HG03378 (cell line): ENCODE data around the gene ZNF483.
"Not testable (repeated sequence)": the region's sequence is repeated elsewhere in the genome, so short reads cannot be mapped to it uniquely, and the experiment has no call there.

Source experiments
- ATAC-seq: cut with Tn5 transposase; IDR thresholded peaks from one replicate; pipeline ENCODE4 v1.9.1; 2021; ENCODE audit warnings: mild to moderate bottlenecking, moderate library complexity; ENCODE audit not compliant: unreplicated experiment

The ZNF483 gene

GRCh38 chr9:111525056-111525977 lies at the start of gene ZNF483:
TSS of gene ZNF483 (plus strand) at chr9:111525179. CDS start at chr9:111527396, 2,217 bp downstream.
- ATAC-seq, result no peak

- no peak for ATAC-seq
Observed at GRCh38 chr9:111475195-111475594, 49.8 kb upstream of the ZNF483 start.

DNA sequence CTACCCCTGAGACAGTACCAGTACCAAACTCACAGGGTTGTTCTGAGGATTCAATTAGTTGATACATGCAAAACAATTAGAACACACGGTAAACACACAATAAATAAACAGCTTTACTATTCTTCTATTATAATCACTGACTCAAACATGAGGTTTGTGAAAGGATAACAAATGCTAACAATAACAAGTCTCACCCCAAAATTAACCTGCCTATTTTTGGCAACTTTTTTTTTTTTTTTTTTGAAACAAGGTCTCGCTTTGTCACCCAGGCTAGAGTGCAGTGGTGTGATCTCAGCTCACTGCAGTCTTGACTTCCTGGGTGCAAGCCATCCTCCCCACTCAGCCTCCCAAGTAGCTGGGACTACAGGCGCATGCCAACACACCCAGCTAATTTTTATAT lies 47.3 kb upstream of the ZNF483 start:
- no peak for ATAC-seq

- ATAC-seq, result no peak
Observed at GRCh38 chr9:111481885-111482636, 42.9 kb upstream of the ZNF483 start.

GRCh38 chr9:111482694-111483438 lies 42.1 kb upstream of the ZNF483 start:
- peak; percentile 49 for ATAC-seq

DNA sequence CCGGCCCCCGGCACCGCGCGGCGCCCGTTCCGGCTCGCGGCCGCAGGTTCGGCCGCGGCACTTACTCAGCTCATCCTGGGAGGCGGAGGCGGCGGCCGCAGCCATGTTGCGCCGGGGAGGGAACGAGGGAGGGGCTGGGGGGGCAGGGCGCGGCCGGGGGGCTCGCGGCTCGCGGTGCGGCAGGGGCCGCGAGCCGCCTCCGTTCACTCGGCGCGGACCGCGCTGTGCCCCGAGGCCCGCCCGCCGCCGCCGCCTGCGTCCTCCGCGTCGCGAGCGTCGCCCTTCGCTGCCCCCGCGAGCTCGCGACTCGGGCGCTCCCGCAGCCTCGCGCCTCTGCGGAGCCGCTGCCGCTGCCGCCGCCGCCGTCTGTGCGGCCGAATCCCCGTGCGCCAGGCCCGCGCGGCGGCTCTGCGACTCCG lies 41.5 kb upstream of the ZNF483 start:
- ATAC-seq, result peak; percentile 14

DNA sequence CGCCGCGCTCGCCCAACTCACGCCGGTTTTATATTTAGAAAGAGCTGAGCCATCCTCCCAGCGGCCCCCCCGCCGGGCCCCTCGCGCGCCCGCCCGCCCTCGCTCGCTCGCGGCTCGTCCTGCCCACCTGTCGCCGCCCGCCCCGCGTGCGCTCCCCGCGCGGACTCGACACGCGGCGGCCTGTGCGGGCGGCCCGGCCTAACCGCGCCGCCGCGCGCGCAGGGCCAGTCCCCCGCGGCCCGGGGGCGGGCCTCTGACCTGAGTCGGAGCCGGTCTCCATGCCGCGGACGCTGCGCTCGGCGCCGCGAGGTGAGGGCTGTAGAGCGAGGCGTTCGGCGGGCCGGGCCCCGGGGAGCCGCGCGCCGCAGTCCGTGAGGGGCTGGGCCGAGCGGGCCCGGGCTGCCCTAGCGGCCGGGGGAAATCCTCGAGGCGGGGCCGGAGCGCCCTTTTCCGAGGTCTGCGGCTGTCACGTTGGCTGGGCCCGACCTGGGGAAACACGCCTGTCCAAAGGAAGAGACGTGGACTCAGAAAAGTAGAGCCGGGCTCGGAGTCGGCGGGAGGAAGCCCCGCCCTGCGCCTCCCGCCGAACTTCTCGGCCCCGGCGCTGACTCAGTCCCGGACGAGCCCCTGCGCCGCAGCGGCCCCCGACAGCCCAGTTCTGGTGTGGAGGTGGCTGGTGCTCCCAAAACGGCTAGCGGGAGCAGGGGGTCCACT lies 41.0 kb upstream of the ZNF483 start, which contains the start of gene ECPAS:
Gene ECPAS (minus strand): TSS at position 526 of the 714 bp plus-strand sequence. CDS start 11,465 bp downstream, outside the sequence.
- ATAC-seq, result peak; percentile 54

DNA sequence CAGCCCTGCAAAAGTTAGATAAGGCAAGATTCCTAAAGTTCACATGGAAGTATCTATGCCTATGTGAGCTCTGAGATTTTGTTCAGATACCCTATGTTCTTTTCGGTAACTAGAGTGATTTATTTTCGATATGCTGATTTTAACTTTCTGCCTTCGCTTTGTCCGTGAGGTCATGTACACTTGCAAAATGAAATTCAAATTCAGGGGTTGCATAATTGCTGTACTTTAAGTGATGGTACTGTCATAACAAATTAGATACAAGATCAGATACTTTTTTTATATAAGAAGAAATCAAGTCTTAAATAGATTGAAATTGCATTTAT lies 40.4 kb upstream of the ZNF483 start:
- ATAC-seq, result peak; percentile 6

GRCh38 chr9:111497196-111497595 lies 27.8 kb upstream of the ZNF483 start:
- ATAC-seq, result not testable (repeated sequence)

GRCh38 chr9:111501005-111501562 lies 23.9 kb upstream of the ZNF483 start:
- no peak for ATAC-seq

DNA sequence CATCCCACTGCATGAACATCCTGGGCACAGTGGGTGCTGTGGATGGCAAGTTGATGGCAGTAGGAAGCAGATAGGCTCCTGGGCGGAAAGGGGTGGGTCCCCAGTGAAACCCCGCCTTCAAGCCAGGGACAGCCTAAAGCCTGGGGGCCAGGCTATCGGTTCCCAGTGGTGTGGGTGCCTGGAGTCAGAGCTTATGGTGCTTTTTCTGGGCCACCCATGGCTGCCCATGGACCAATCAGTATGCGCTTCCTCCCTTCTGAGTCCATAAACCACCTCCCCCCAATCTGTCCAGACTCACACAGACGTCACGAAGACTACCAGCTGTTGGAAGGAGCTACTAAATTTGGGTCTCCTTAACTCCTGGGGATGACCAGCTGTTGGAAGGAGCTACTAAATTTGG lies 23.3 kb upstream of the ZNF483 start:
- no peak for ATAC-seq

GRCh38 chr9:111502506-111502905 lies 22.5 kb upstream of the ZNF483 start:
- ATAC-seq, result no peak

- ATAC-seq, result not testable (repeated sequence)
Observed at GRCh38 chr9:111511581-111511980, 13.4 kb upstream of the ZNF483 start.

DNA sequence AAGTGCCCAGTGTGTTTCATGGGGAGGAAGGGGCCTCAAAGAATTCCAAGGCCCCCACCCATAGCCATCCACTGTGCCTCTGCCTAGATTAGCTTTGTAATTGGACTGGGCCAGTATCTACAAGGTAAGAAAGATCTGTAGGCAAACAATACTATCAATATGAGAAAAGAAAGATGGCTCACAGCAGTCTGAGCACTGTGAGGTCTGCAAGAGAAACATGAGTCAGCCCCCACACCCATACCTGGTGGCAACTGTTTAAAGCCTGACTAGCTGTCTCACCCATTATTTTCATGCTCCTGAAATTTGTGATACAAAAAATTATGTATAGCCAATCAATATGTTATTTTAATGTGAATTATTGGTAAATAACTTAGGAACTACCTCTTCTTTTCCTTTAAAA lies 10.0 kb upstream of the ZNF483 start:
- ATAC-seq, result no peak

DNA sequence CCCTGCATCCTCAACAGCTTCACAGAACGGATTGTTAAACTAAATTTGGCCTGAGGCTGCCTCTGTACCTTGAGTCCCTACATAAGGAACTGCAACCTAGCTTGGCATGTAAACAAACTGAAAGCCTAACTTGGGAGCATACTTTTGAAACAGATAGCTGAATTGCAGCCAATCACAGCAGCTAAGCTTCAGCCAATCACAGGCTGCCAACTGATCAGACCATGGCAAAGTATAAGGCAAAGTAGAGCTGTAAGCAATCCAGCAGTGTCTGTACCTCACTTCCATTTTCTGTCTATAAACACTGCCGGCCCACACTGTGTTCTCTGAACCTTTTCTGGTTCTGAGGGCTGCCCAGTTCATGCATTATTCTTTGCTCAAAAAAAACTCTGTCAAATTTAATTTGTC lies 8.9 kb upstream of the ZNF483 start:
- no peak for ATAC-seq

DNA sequence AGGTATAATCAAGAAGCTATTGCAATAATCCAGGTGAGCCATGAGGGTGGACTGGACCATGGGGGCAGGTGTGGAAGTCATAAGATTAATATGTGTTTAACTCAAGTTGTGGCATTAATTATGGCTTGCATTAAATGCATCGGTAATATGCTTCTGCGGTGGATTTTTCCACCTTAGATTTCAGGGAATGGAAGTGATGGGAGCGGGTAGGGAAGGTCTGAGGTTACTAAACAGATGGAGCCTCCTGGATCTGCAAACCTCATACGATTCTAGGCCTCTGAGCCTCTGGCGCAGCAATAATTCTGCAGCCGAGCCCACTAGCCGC lies 286 bp upstream of the ZNF483 start:
- ATAC-seq, result no peak

GRCh38 chr9:111527347-111527746 lies 2.4 kb downstream of the ZNF483 start:
- no peak for ATAC-seq

- ATAC-seq, result no peak
Observed at GRCh38 chr9:111529787-111530186, 4.8 kb downstream of the ZNF483 start.

DNA sequence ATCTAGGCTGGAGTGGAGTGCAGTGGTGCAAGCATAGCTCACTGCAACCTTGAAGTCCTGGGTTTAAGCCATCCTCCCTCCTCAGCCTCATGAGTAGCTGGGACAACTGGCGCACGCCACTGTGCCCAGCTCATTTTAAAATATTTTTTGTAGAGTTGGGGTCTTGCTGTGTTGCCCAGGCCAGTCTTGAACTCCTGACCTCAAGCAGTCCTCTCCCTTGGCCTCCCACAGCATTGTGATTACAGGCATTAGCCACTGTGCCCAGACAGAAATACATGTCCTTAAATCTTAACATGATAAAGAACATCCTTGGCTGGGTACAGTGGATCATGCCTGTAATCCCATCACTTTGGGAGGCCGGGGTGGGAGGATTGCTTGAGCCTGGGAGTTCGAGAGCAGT lies 6.7 kb downstream of the ZNF483 start:
- no peak for ATAC-seq

DNA sequence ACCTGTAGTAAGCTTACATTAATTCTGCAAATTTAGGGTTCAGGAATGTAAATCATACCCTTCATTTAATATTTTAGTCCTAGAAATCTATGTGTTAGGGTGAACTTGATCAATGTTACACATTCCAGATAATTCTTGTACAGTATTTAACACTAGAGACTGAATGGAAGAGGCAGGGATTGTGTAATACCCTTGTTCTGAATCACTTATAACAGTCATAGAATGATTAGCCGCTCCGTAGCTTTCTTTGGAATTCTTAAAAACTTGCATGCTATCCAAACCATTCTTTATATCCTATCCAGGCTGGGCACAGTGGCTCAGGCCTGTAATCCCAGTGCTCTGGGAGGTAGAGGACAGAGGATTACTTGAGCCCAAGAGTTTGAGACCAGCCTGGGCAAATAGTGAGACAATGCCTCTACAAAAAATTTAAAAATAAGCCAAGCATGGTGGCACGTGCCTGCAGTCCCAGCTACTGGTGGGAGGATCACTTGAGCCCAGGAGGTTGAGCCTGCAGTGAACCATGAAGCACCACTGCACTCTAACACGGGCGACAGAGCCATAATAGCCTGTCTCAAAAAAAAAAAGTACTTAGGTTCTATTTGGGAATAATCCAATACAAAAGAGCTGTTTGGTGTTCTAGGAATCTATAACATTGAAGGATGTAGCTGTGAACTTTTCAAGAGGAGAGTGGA lies 8.3 kb downstream of the ZNF483 start:
- no peak for ATAC-seq
